Activated naive CD4-positive, alpha-beta T cell (primary cell): Measurements from ENCODE around the gene WSCD1.

Source experiments
- DNase-seq, 4 experiments: peaks; one replicate each; lab custom pipeline; 2025; lab: John Stamatoyannopoulos, UW

WSCD1 gene

GRCh38 chr17:6069539-6070429 is at the start of gene WSCD1:
Gene WSCD1, plus strand, starts transcription at chr17:6070379. Its CDS starts 10,280 bp downstream, at chr17:6080659.
- no peak for DNase-seq

GRCh38 chr17:6021011-6021400 is 49.2 kb upstream of the WSCD1 start:
- no peak for DNase-seq

DNA sequence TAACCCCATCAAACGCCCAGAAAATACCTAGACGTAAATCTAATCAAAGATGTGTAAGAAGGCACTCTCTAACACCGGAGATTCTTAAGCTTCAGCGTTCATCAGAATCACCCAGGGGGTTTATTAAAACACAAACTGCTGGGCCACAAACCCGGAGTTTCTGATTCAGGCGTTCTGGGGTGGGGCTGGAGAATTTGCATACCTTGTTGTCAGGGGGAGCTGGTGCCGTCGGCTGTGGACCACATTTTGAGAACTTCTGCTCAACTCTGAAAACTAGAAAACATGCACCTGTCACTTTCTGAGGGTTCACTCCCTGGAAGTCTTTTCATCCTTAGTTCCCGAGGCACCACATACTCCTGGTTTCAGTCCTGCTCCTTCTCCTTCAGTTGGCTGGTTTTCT is 48.6 kb upstream of the WSCD1 start:
- DNase-seq: no peak

DNA sequence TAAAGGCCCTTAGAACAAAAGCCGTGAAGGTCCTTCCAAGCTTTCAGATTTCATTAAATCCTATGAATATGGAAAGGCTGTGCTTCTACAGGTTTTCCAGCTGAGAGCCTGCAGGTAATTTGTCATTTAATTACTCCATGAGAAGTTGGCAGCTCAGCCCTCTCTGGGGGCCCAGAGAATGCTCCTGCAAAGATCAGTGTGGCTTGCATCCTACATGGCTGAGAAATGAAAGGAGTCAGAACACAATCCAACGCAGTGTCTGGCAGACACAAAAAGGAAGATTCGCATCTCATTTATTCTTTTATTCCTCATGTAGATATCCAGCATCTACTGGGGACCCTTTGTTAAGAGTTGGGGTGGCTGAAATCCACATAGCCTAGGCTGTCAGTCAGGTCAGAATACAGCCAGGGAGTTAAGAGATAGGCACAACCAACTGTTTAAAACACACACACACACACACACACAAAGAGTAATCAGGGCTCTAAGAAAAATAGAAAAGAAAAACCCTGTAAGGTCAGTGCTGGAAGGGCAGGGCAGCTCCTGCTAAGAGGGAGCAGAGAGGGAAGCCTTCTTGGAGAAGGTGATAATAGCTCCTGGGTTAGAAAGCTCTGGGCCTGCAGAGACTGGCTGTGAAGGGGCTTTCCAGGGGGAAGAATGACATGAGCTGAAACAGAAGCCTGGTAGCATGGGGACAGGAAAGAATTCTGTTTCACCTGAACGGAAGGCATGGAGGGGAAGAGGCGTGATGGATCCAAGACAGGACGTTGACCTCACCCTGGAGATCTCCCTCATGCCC is 46.9 kb upstream of the WSCD1 start:
- no peak for DNase-seq

DNA sequence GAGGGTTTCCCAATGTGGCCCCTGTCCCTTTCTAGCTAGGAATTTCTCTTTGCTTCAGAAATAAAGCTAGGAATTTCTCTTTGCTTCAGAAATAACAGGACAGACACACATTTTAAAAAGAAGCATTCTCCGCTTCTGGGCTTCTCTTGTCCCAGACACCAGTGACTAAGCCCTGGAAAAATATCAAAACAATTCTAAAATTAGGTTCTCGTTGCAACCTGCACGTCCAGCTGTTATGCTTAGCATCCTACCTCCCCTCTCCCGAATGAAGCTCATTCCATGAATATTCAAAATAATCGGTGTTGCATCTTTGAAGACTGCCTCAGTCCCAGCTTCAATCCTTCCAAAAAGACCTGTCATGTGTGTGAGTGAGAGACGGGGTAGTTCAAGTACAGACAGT is 45.6 kb upstream of the WSCD1 start:
- no peak for DNase-seq

GRCh38 chr17:6027342-6028024 is 42.7 kb upstream of the WSCD1 start:
- DNase-seq: no peak

GRCh38 chr17:6028294-6028693 is 41.9 kb upstream of the WSCD1 start:
- no peak for DNase-seq

DNA sequence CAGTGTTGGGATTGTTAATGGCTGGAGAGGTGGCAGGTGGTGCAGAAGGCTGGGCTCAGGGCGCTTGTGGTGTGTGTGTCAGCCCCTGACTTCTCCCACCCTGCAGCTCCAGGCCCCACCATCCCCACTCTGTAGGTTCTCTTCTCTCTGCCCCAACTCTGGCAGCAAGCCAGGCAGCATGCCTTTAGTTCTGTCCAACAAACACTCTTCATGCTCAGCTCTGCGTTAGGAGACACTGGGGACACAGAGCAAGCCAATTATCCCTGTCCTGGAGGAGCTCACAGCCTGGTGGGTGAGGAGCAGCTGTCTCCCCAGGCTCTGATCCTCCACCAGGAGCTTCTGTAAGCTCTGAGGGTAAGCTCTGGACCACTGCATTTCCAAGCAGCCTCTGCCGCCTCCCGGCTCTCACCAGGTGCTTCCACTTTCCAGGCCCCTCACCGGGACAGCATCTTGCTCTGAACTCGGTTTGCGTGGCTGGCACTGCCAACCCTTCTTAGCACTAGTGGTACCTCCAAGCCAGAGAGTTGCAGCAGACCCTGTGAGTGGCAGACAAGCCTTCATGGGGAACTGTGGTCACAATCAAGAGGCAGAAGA is 34.3 kb upstream of the WSCD1 start:
- no peak for DNase-seq

DNA sequence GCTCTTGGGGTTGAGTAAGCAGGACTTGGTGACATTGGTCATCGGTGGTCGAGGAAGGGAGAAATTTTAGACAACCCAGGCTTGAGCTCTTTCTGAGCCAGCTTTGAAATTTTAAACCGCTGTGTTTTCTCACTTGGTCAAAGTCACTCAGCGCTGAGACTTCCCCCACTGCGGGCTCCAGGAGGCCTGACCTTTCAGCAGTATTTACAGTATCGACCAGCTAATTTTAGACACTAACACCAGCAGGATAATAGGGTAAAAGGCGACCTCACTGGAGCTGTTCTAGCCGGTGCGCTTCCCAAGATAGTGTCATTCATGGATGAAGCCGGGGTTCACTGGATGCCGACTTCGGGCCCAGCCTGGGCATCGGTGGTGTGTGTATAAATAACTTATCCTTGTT is 29.7 kb upstream of the WSCD1 start:
- DNase-seq: no peak

GRCh38 chr17:6041246-6041645 is 28.9 kb upstream of the WSCD1 start:
- DNase-seq: no peak

GRCh38 chr17:6043405-6043804 is 26.8 kb upstream of the WSCD1 start:
- no peak for DNase-seq

GRCh38 chr17:6044261-6044660 is 25.9 kb upstream of the WSCD1 start:
- DNase-seq: no peak

DNA sequence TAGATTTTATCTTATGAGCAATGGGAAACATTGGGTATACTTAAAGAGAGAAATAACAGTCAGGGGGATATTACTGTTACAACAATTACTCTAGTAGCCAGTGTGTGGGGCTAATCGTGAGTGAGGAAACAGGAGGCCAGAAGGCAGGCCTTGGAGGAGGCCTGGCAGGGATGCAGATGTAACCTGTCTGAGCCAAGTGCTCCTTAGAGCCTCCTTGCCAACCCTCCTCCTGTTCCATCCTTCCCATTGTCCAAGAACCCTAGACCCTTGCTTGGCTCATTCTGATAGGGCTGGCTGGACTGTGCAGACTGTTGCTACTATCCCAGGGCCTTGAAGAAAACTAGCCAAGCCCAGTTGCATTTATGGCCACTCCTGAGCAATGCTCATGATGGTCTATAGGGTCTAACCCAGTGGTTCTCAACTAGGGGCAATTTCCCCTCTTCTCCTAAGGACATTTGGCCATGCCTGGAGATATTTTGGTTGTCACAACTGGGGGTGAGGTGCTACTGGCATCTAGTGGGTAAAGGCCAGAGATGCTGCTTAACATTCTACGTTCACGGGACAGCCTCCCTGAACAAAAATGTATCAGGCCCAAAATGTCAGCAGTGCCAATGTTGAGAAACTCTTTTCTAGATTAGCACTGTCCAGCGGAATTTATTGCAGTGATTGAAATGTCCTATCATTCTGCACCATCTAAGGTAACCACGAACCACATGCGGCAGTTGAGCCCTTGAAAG is 24.4 kb upstream of the WSCD1 start:
- no peak for DNase-seq

DNA sequence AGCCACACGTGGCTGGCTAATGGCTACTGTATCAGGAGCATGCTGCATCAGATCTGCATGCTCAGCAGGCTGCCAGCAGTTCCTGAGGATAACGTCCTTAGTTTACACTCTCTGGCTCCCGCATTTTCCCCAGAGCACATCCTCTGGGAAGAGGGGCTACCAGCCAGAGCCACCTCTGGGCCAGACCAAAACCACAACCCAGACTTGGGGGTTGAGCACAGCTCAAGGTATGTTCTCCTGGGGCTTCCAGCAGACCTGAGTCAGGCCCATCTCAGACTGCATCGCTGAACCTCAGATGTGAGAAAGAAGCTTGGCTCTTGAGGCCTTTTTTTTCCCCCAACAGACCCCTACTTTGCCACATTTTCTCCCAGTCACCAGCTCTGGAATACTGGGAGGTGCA is 23.7 kb upstream of the WSCD1 start:
- DNase-seq: no peak

- no peak for DNase-seq
These were observed 23.2 kb upstream of the WSCD1 start for GRCh38 chr17:6046931-6047330.

DNA sequence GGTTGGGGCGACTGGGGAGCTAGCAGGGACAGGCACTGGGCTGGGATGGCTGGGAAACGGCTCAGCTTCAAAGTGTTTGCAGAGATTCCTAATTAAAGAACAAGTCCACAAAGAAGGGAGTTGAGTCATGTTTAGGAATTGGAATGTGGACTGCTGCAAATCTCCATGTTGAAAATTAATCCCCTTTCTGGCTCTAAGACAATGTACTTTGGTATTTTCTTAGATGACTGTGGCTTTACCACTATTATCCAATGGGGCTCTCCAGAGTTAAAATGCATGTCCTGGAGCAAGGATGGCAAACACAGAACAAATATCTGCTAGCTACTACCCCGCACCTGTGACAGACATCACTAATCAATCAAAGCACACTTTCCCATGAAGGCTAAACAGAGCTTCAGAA is 22.2 kb upstream of the WSCD1 start:
- no peak for DNase-seq

DNA sequence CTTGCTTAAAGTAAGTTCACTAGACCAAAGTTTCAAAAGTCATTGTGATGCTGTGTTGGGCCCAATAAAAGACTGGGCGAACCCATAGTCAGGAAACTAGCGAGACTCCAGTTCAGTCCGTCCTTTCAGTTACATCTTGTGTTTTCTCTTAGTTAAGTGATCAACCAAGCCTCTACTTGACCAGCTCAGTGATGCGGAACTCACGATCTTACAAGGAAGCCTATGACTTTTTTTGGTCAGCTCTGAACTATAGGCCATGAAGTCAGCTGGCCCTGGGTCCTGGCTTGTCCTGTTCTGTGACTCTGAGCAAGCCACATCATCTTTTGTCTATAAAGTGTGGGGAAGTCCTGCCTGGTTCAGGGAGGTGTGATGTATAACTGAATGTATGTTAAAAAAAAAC is 21.7 kb upstream of the WSCD1 start:
- no peak for DNase-seq

DNA sequence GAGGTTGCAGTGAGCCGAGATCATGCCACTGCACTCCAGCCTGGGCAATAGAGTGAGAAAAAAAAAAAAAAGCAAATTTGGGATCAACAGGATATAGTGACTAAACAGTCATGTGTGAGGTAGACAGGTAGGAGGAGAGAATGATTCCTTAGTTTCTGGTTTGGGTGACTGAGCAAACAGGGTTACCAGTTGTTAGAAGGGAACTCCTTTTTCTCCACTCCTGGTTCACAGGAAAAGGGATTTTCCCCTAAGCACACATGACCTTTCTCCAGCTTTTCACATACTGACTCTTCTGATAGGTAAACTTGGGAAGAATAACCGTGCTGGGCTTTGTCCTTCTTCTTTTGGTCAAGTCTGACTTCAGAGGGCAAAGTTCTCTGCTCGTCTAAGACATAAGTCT is 17.3 kb upstream of the WSCD1 start:
- no peak for DNase-seq

- DNase-seq: no peak
These were observed 15.8 kb upstream of the WSCD1 start for GRCh38 chr17:6054372-6054771.

DNA sequence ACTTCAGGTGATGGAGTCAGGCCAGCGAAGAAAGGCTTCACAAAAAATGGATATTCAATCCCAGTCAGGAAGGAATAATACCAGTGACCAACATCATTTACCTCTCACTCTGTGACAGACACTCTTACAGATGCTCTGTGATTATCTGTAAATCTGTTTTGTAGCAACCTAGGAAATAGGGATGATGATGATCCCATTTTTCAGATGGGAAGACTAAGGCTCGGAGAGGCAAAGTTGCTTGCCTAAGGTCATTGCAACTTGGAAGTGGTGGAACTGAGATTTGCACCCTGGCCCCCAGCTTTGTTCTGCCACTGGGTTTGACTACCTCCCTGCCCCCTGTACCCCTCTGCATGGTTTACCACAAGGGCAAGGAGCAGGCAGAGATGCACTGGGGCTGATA is 14.1 kb upstream of the WSCD1 start:
- DNase-seq: no peak

DNA sequence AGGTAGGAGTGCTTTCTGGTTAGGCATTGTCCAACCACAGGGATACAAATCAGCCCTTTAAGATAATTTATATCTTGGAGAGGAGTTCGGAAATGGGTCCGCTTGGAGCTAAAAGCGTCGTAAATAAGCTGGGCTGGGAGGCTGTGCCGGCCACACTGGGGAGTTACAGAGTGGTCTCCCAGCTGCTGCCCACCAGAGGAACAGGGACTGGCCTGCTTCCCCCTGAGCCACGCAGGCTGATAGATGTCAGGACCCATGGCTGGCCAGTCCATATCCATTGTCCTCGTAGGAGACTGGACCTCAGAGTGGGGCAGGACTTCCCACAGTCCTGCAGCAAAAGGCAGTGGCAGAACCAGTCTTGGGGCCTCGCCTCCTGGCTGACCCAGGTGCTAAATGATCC is 12.6 kb upstream of the WSCD1 start:
- no peak for DNase-seq

GRCh38 chr17:6059406-6059805 is 10.8 kb upstream of the WSCD1 start:
- DNase-seq: no peak
